ENCODE data around the gene MEIS2.

DNA sequence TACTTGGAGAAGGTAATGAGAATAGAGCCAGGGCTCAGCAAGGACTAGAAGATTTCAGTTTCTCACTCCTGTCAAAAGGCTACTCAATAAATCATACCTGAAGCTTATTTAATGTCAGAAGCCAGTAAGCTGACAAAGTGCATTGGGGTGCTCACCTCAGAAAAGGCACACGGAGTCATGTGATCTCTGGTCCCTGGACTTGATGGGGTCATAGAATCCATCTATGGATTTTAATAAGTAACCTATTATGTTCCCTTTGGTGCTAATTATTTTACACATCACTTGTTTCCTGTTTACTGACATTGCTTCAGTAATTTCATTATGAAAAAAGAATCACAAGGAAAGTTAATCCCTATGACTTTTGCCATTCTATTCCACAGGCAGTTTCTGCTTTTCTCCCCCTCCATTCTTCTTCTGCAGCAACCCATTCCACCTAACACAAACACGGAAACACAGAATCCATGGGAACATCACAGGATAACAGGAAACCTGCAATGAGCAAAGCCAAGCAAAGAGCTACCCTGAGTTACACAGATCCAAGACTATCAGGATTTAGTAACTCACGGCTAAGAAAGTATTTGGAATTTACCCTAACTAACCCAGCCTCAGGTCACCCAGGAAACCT lies 159.6 kb downstream of the MEIS2 start:
- TF ChIP-seq POLR2AphosphoS5 (IDR thresholded peaks at IDR 0.05; ENCODE audit: low read depth, low read length), result no peak
- TF ChIP-seq, protein P1, sequence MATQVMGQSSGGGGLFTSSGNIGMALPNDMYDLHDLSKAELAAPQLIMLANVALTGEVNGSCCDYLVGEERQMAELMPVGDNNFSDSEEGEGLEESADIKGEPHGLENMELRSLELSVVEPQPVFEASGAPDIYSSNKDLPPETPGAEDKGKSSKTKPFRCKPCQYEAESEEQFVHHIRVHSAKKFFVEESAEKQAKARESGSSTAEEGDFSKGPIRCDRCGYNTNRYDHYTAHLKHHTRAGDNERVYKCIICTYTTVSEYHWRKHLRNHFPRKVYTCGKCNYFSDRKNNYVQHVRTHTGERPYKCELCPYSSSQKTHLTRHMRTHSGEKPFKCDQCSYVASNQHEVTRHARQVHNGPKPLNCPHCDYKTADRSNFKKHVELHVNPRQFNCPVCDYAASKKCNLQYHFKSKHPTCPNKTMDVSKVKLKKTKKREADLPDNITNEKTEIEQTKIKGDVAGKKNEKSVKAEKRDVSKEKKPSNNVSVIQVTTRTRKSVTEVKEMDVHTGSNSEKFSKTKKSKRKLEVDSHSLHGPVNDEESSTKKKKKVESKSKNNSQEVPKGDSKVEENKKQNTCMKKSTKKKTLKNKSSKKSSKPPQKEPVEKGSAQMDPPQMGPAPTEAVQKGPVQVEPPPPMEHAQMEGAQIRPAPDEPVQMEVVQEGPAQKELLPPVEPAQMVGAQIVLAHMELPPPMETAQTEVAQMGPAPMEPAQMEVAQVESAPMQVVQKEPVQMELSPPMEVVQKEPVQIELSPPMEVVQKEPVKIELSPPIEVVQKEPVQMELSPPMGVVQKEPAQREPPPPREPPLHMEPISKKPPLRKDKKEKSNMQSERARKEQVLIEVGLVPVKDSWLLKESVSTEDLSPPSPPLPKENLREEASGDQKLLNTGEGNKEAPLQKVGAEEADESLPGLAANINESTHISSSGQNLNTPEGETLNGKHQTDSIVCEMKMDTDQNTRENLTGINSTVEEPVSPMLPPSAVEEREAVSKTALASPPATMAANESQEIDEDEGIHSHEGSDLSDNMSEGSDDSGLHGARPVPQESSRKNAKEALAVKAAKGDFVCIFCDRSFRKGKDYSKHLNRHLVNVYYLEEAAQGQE (IDR thresholded peaks at IDR 0.05; ENCODE audit: insufficient read depth in 1 of 2, low read depth in 2 of 2, low read length in 2 of 2), result no peak
